Astrocyte (in vitro differentiated cells and primary cell): ENCODE measurements around the gene HLA-A.

ENCODE experiments used
- CTCF ChIP-seq: IDR thresholded peaks from 2 replicates; pipeline ENCODE4 v1.5.1; 2011; ENCODE audit warnings: low read depth, mild to moderate bottlenecking, inconsistent platforms, low read length, moderate library complexity; ENCODE audit not compliant: insufficient read depth
- EZH2 ChIP-seq: IDR thresholded peaks from 2 replicates; pipeline ENCODE4 v1.6.1; 2012; ENCODE audit warnings: mild to moderate bottlenecking, low read length, inconsistent platforms; ENCODE audit not compliant: insufficient read depth

GRCh38 chr6:29935273-29935955 is 6.9 kb upstream of the HLA-A start:
- TF ChIP-seq CTCF (no peak), EZH2 (no peak)
